ENCODE measurements around the gene LRRC3C.
"Not testable (repeated sequence)": the region's sequence is repeated elsewhere in the genome, so short reads cannot be mapped to it uniquely, and the experiment has no call there.

Gene LRRC3C

DNA sequence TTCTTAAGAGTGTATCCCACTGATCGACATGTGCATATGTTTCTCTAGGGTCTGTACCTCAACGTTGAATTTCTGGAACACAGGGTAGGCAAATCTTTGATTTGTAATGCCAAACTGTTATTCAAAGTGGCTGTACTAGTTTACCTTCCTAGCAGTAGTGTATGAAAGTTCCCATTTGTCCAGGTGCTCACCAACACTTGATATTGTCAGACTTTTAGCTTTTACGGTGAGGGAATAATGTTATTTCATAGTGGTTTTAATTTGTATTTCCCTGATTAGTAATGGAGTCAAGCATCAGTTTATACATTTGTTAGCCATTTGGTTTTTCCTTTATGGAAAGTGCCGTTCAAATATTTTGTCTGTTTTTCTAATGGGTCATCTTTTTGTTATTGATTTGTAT is 29.4 kb upstream of the LRRC3C start:
- Histone ChIP-seq H3K9me3 (no peaks in the 10 kb centered on the region), H3K27ac (no peak overlapping the region), H3K27me3 (peaks cover 0 to 3% of the 10 kb centered on the region in 2 donors), H3K4me1 (no peaks in the 10 kb centered on the region), H3K4me3 (no peak overlapping the region), H3K36me3 (no peaks in the 10 kb centered on the region)
- DNase-seq, result no peak
- TF ChIP-seq, protein P1, sequence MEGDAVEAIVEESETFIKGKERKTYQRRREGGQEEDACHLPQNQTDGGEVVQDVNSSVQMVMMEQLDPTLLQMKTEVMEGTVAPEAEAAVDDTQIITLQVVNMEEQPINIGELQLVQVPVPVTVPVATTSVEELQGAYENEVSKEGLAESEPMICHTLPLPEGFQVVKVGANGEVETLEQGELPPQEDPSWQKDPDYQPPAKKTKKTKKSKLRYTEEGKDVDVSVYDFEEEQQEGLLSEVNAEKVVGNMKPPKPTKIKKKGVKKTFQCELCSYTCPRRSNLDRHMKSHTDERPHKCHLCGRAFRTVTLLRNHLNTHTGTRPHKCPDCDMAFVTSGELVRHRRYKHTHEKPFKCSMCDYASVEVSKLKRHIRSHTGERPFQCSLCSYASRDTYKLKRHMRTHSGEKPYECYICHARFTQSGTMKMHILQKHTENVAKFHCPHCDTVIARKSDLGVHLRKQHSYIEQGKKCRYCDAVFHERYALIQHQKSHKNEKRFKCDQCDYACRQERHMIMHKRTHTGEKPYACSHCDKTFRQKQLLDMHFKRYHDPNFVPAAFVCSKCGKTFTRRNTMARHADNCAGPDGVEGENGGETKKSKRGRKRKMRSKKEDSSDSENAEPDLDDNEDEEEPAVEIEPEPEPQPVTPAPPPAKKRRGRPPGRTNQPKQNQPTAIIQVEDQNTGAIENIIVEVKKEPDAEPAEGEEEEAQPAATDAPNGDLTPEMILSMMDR (IDR thresholded peaks at IDR 0.05), result no peak
- intact Hi-C loops (cut with DNase I; ENCODE audit: low total_unique reads), result no loop called here

DNA sequence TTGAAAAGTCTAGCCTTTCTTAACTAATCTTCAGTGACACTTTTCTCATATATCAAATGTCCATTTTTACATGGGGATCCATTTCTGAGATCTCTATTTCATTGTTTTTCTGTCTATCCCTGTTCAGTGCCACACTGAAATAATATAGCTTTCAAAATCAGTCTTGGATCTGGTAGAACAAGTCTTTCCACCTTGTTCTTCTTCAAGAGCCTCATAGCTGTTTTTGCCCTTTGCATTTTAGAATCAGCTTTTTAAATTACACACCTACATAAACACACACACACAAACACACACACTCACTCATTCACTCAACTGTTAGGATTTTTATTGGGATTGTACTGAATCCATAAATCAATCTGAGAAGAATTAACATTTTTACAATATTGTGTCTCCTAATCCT is 28.3 kb upstream of the LRRC3C start:
- Histone ChIP-seq H3K4me3 (no peak overlapping the region), H3K4me1 (no peaks in the 10 kb centered on the region), H3K36me3 (no peaks in the 10 kb centered on the region), H3K27ac (no peak overlapping the region), H3K9me3 (no peaks in the 10 kb centered on the region), H3K27me3 (peaks cover 0 to 3% of the 10 kb centered on the region in 2 donors)
- DNase-seq, result no peak
- intact Hi-C loops (cut with DNase I; ENCODE audit: low total_unique reads), result no loop called here
- TF ChIP-seq, protein P1 (IDR thresholded peaks at IDR 0.05), result no peak

DNA sequence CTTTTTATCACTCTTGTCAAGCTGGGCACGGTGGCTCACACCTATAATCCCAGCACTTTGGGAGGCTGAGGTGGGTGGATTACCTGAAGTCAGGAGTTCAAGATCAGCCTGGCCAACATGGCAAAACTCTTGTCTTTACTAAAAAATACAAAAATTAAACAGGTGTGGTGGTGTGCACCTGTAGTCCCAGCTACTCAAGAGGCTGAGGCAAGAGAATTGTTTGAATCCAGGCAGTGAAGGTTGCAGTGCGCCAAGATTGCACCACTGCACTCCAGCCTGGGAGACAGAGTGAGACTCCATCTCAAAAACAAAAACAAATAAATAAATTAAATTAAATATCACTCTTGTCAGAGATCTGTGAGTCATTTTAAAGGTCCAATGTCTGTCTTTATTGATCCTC is 25.5 kb upstream of the LRRC3C start:
- DNase-seq; H3K4me1 ChIP-seq; H3K9me3 ChIP-seq; H3K36me3 ChIP-seq; H3K27ac ChIP-seq; H3K27me3 ChIP-seq; H3K4me3 ChIP-seq; intact Hi-C loops (cut with DNase I; ENCODE audit: low total_unique reads): not testable (repeated sequence)

DNA sequence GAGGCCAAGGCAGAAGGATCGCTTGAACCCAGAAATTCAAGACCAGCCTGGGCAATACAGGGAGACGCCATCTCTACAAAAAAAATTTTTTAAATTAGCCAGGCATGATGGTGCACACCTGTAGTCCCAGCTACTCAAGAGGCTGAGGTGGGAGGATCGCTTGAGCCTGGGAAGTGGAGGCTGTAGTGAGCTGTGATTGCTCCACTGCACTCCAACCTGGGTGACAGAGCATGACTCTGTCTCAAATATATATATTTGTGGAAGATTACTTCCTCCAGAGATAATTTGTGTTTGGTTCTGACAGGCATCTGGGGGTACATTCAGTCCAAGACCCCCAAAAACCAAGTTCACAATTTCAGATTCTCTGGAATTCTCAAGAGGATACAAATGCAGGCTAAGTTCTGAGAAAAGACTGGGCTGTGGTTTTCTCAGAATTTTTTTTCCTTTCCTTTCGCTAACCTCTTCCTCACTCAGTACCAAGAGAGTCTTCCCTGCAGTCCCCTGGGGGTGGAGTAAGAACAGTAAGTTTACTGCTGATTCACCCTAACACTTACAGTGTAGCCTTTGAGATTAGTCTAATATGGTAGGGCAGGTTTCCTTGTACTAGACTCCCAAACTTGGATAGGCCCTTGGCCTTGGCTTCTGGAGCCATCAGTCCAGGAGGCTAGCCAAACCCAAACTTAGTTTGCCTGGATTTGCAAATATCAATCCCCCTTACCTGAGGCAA is 24.2 kb upstream of the LRRC3C start:
- H3K9me3 ChIP-seq, result no peaks in the 10 kb centered on the region
- no peaks in the 10 kb centered on the region for H3K4me1 ChIP-seq
- no peaks in the 10 kb centered on the region for H3K27me3 ChIP-seq
- DNase-seq, result no peak
- H3K4me3 ChIP-seq, result no peak overlapping the region
- no peak overlapping the region for H3K27ac ChIP-seq
- H3K36me3 ChIP-seq, result peaks cover 0 to 9% (median 0%) of the 10 kb centered on the region in 3 donors
- intact Hi-C loops (cut with DNase I; ENCODE audit: low total_unique reads), result no loop called here
- TF ChIP-seq, protein P1 (IDR thresholded peaks at IDR 0.05), result no peak

DNA sequence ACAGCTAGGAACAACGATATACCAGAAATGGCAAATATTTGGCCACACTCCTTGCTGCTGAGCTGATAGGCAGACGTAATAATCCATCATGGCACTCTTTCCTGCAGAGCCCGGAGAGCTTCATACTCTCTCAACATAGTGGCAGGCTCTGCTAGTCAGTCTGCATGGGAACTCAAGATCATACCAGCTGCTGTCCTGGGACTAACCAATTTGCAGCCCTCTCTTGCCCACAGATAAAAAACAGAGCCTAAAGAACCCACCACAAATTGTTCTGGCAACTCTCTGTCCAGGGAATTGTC is 22.6 kb upstream of the LRRC3C start:
- H3K36me3 ChIP-seq, result peaks cover 6 to 24% (median 6%) of the 10 kb centered on the region in 3 donors
- TF ChIP-seq, protein P1 (IDR thresholded peaks at IDR 0.05), result no peak
- no peaks in the 10 kb centered on the region for H3K27me3 ChIP-seq
- no peaks in the 10 kb centered on the region for H3K9me3 ChIP-seq
- no peak overlapping the region for H3K27ac ChIP-seq
- intact Hi-C loops (cut with DNase I; ENCODE audit: low total_unique reads), result no loop called here
- no peaks in the 10 kb centered on the region for H3K4me1 ChIP-seq
- H3K4me3 ChIP-seq, result no peak overlapping the region
- DNase-seq, result no peak

DNA sequence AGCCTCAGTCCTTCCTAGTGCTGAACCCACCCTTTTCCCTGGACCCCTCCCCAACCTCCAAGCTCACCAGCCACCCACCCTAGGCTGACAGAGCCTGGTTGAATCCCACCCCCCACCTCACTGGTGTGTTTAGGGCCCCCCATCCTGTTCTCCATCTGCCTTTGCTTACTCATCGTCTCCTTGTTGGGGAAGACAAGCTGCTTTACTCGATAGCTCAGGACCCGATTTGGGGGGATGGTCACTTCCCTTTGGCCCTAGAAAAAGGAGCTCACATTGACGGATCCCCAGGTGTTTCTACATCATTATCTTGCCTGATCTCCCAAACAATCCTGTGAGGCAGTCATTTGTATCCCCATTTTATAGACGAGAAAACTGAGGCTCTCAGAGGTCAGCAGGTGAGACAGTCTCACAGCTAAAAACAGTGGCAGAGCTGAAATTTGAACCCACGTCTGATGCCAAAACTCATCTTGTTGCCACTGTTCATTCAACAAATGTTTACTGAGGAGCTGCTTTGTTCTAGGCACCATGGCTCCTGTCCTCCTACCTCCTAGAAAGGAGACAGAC is 18.7 kb upstream of the LRRC3C start:
- intact Hi-C loops (cut with DNase I; ENCODE audit: low total_unique reads), result no loop called here
- TF ChIP-seq, protein P1 (IDR thresholded peaks at IDR 0.05), result no peak
- Histone ChIP-seq H3K27ac (no peak overlapping the region), H3K36me3 (peaks cover 6 to 50% (median 9%) of the 10 kb centered on the region in 3 donors), H3K4me1 (no peaks in the 10 kb centered on the region), H3K4me3 (no peak overlapping the region), H3K27me3 (no peaks in the 10 kb centered on the region), H3K9me3 (no peaks in the 10 kb centered on the region)
- DNase-seq, result no peak
